LNCAP (cell line): Measurements from ENCODE around the gene COL12A1.

Experiments
- TF ChIP-seq, protein P1 (sequence below): fragments of 450-650 bp; IDR thresholded peaks from 2 replicates; pipeline ENCODE4 v1.5.1; 2017; ENCODE audit warnings: mild to moderate bottlenecking

Gene COL12A1

DNA sequence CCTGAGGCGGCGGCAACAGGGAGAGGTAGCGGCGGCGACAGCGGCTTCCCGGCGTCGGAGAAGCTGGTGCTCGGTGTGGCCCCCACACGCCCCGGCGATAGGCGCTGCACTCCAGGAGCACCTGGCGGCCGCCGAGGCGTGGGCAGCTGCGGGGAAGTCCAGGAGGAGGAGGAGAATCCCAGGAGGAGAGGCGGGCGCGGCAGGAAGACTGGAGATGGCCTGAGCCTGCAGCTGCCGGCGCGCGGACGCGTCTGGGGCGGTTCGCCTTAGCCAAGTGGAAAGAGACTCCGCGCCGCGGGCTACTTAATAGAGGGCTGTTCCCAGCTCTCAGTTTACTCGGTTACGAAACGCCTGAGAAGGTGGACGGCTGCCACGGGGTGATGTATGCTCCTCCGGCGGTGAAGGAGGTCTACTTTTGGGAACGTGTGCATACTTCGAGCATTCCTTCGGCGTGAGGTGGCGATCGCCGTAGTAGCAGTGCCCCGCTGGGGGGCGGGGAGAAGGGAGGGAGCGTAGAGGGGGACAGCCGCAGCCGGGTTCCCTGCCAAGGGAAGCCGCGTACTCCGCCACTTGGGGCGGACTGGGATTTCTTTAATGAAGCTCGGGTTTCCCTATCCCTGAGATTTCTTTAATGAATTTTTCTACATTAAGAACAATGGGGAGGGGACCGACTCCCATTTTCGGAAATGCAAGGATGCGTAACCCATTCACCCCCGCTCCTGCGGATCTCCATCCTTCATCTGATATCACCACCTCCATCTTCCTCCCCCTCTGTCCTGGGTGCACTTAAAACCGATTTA, at the start of gene COL12A1:
Gene COL12A1 (minus strand): TSS at position 278 of the 800 bp plus-strand sequence. CDS start 3,261 bp downstream, outside the sequence.
- TF ChIP-seq, protein P1, sequence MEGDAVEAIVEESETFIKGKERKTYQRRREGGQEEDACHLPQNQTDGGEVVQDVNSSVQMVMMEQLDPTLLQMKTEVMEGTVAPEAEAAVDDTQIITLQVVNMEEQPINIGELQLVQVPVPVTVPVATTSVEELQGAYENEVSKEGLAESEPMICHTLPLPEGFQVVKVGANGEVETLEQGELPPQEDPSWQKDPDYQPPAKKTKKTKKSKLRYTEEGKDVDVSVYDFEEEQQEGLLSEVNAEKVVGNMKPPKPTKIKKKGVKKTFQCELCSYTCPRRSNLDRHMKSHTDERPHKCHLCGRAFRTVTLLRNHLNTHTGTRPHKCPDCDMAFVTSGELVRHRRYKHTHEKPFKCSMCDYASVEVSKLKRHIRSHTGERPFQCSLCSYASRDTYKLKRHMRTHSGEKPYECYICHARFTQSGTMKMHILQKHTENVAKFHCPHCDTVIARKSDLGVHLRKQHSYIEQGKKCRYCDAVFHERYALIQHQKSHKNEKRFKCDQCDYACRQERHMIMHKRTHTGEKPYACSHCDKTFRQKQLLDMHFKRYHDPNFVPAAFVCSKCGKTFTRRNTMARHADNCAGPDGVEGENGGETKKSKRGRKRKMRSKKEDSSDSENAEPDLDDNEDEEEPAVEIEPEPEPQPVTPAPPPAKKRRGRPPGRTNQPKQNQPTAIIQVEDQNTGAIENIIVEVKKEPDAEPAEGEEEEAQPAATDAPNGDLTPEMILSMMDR = no peak

DNA sequence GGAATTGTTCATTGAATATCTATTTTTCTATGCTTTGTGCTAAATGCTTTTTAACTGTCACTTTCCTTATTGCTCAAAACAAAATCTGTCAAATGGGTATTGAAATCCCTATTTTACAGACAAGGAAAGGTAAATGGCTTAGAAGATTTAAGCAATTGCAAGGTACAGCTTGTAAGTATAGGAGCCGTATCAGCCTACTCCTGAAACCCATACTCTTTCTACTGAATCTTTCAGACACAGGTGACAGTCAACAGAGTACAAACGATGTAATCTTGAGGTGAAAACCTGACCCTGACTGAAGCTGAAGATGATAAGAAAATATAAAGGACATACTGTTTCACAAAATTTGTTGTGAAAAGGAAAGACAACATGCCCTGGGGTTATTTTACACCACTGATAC, 44.7 kb upstream of the COL12A1 start:
- TF ChIP-seq, protein P1 = no peak

DNA sequence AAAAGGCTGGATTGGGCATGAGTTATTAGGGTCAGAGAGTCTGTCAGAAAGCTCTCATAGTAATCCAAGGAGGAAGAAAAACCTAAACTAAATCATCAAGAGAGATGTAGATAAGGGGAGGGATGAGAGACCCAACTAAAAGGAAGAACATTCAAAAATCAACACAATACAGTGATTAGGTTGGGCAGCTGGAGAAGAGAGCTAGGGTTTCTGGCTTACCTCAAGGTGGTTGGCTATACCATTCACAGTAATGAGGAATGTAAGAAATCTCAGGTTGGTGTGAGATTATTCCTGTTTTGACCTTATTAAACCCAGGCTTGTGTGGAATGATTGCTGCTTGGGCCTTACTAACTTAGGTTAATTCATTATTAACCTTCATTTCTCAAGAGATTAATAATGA, 44.0 kb upstream of the COL12A1 start:
- TF ChIP-seq, protein P1 = no peak

DNA sequence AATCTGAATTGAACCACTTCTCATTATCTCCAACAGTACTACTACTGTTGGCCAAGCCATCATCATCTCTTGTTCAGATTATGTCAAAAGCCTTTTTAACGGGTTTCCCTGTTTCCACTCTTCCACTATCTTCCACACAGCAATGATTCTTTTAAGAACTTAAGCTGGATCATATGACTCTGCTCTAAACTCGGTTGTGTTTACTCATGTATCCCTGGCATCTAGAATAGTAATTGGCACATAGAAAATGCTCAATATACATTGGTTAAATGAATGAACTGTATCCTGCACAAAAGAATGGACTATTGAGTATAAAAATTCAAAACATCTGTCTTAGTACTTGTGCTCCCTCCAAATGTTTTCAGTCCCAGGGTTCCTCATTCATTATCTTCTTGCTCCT, 40.5 kb upstream of the COL12A1 start:
- TF ChIP-seq, protein P1 = no peak

DNA sequence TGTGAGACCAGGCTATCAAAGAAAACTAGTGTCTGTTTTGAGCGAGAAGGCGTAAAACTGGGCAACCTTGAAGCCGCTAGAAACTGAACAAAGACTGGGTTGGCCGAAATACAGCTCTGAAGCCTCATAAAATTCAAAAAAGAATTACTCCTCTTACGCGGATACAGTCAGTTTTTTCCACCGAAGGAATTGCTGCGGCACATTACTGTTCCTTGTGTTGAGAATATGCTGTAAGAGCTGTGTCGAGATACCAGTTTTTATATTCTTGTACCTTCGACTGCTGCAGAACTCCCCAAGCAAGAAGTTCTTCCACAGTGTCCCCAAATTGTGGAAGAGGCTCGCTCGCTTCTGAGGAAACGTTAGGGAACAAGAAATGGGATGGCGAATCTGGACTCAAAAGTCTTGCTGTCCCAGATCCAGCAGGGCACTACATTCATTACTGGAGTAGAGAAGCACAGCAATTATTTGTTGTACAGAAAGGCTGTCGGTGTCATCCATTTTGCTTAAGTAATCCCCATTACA, 38.3 kb upstream of the COL12A1 start:
- TF ChIP-seq, protein P1 = no peak

DNA sequence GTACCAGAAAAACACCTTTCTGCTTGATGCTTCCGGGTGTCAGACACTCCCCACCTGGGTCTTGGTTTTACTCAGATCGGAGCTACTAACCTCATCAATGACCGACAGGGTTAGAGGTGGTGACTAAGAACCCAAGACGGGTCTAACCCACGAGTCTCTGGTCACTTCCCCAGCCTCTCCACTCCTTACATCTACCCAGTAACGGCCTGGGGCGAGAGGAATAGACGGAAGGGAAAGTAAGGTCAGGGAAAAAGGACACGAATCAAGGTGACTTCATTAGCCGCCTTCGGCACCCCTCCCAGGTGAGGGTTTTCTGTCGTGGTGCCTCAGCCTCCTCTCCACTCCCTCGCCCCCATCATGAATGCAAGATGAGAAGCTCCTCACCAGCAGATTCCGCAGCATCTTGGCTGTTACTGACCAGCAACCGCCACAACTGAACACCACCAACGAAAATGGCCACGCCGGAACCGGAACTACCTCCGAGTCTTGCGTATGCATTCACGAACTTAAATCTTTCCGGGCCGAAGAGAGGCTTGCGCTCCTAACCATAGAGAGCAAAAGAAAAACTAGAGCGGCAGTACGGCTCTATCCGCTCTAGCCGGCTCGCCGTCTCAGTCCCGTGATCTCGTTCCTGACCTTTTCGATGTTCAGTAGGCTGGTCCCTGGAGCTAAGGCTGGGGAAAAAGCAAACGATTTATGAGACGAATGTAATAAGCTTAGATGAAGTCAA, 37.6 kb upstream of the COL12A1 start, which contains the start of gene COX7A2:
Gene COX7A2 (minus strand): TSS at position 469 of the 730 bp plus-strand sequence. CDS start 67 bp downstream, at position 402.
- TF ChIP-seq, protein P1 = no peak

DNA sequence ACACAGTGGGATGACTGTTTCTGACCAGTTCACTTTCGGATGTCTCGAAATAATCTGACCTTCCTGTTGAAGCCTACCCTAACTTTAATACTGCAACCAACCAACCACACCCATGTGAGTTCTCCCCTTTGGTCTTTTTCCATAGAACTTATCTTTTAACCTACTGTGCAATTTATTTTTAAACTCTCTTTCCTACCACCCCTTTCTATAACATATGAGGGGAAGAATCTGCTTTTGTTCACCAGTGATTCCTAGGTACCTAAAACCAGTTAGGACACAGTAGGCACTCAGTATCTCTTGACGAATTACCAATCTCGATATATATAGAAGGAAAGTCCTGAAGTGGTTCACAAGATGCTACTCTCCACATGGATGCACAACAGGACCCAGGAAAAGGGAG, 30.8 kb upstream of the COL12A1 start:
- TF ChIP-seq, protein P1 = no peak
